Measurements from ENCODE around the gene EPGN. TPM values are rescaled to one million over a fixed set of nuclear protein-coding genes. Genes with fewer than 3 reads are reported as not detected.

The EPGN gene
- total and polyA plus RNA-seq, 2 of the 8 experiments (the other 6 are each of a cell fraction or from before 2014, with no cell fraction given) = not detected

- TF ChIP-seq ATF2 (IDR thresholded peaks at IDR 0.05; ENCODE audit: low read length) = no peak
- no peak for TF ChIP-seq SIN3A (conservative IDR thresholded peaks at IDR 0.05 in 1 of 2, IDR thresholded peaks at IDR 0.05 in 1 of 2; ENCODE audit: low read depth in 1 of 2, low read length in 2 of 2)
- TF ChIP-seq JUN (IDR thresholded peaks at IDR 0.05; ENCODE audit: low read depth, low read length) = no peak
- TF ChIP-seq SP1 (IDR thresholded peaks at IDR 0.05; ENCODE audit: low read depth, low read length) = no peak
Observed at GRCh38 chr4:74364256-74364651, 56.0 kb downstream of the EPGN start (continued).

Data from H1 (cell line).